Left hindlimb (tissue), 1 donor: ENCODE data around the gene FADS6.

ENCODE experiments used
- DNase-seq: peaks from one replicate; pipeline ENCODE4 v3.0.0-alpha.2; 2018

FADS6 gene

GRCh38 chr17:74865504-74866197 is 27.8 kb downstream of the FADS6 start:
- DNase-seq: no peak

- DNase-seq: peak; percentile 74
These were observed 28.5 kb downstream of the FADS6 start for GRCh38 chr17:74864866-74865395.

DNA sequence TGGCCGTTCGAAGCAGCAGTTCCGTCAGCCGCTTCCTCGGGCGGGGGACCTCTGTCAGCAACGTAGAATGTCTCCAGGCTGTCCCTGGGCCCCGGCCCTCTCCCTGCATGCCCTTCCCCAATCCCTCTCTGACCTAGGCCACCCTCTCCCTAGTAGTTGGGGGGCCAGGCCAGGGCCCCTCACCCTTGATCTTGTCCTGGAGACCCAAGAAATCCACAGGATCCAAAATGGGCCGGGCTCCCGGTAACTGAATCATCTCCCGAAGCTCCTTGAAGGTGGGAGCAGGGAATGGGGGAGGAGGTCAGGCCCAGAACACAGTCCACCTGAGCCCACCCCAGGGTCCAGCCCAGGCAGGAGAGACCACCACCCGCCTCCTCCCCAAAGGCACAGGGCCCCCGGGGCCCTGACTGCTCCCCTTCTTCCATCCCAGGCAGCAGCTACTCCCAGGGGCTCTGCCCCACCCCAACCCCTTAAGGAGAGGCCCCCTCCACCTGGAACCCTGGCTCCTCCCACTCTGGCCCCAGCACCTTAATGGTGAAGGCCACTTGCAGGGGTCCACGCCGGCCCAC is 29.1 kb downstream of the FADS6 start:
- no peak for DNase-seq

- DNase-seq: no peak
These were observed 29.8 kb downstream of the FADS6 start for GRCh38 chr17:74863420-74864296.

- no peak for DNase-seq
These were observed 30.5 kb downstream of the FADS6 start for GRCh38 chr17:74862919-74863318.

- DNase-seq: no peak
These were observed 31.1 kb downstream of the FADS6 start for GRCh38 chr17:74862108-74862901.

DNA sequence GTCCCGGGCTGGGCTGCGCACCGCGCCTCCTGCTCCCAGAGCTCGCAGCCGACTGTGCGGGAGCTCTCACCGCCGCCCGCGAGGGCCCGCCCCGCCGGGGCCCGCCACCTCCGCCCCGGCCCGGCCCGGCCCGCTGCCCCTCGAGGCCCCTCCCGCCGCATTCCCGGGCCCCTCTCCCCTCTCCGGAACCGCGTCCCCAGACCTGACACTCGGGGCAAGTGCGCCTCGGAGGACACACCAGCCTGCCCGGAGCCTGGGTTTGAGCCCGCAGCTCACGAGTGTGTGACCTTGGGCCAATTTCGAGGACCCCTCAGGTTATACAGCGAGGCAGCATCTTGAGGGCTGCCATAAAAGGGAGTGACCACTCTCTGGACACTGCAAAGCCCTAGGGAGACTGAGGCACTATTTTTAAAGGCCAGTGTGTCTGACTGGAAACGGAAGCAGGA is 31.7 kb downstream of the FADS6 start:
- DNase-seq: no peak

DNA sequence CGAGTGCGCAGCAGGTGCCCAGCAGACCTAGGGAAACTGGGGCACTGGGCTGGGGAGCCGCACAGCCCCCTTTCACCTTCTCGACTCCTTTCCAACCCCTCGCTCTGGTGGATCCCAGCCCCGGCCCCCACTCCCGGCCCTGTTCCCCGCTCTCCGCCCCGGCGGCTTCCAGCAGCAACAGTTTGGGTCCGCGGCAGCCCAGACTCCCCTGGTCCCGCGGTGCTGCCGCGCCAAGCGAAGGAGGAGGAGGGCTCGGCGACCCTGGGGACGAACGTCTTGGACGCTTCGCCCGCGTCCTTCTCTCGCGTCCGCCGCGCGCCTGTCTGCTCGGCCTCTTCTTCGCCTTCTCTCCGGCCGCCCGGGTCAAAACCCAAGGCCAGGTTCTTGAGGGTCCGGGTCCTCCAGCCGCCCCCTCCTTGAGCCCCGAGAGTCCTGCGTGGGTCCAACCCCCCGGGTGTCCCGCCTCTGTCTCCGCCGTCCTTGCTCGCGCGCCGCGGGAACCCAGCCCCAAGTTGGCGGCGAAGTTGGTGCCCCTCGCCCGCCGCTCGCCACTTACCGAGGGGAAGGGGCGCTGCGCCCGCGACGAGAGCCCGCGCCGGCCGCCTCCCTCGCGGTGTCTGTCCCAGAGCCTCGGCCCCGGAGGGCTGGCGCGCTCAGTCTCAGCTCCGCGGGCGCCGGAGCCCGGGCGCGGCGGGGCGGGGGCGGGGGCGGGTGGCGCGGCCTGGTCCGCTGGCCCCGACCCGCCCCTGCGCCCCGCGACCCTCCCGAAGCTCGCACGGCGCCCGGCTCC is 32.4 kb downstream of the FADS6 start:
- no peak for DNase-seq

GRCh38 chr17:74860229-74860871 is 33.1 kb downstream of the FADS6 start:
- DNase-seq: no peak

DNA sequence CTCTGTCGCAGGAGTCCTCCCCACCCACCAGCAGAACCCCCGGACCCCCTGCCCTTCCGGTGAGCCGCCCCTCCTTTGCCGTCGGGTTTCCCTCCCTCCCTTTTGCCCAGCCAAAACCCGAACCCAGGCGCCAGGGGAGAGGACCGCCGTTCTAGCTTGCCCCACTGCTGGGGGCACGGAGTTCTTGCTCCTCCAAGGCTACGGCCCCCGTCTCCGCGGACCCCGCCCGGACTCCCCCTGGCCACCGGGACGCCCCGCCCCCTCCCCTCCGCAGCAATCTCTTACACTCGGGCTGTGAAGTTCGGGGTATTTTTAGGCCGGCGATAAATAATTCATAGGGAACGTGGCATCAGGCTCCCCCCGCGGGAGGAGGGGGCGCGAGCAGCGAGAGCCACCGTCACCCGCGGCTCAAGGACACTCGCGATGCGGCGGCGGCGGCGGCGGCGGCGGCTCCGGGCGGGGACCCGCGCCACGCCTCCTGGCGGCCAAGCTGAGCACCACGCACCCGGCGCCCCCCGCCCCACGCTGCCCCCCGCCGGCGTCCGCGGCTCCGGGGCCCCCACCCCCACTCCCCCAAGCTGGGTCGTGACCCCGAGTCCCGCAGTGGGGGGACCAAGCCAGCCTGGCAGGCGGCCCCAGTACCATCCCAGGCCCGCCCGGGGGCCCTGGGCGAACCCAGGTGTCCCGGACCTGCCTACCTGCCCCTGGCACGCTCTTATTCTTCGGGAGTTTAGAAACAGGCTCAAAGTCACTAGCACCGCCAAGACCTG is 33.8 kb downstream of the FADS6 start, which contains the start of gene GRIN2C:
TSS of gene GRIN2C (minus strand) at position 427 of the 770 bp plus-strand sequence. CDS start 4,793 bp downstream, outside the sequence.
- no peak for DNase-seq

- DNase-seq: no peak
These were observed 34.6 kb downstream of the FADS6 start for GRCh38 chr17:74858672-74859458.

GRCh38 chr17:74857191-74857590 is 36.2 kb downstream of the FADS6 start:
- no peak for DNase-seq

- no peak for DNase-seq
These were observed 37.3 kb downstream of the FADS6 start for GRCh38 chr17:74856112-74856511.

GRCh38 chr17:74855323-74855722 is 38.1 kb downstream of the FADS6 start:
- no peak for DNase-seq

- no peak for DNase-seq
These were observed 38.6 kb downstream of the FADS6 start for GRCh38 chr17:74854792-74855191.

DNA sequence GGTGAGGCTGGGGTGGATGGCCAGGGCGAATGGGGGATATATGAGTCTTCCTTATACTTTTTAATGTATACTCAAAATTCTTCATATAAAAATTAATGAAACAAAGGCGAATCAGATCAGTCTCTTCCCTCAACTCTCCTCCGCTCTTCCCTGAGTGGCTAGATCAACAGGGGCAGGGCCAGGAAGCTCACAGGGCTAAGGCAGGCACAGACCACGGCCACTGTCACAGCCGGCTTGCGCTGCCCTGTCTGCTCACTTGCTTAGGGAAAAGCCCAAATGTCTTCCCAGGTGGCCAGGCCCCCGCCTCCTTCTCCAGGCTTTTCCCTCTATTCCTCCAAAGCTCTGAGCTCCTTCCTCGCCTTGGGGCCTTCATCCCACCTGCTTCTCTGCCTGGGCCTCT is 39.8 kb downstream of the FADS6 start:
- no peak for DNase-seq

- DNase-seq: no peak
These were observed 40.4 kb downstream of the FADS6 start for GRCh38 chr17:74853048-74853397.

GRCh38 chr17:74852237-74853047 is 41.0 kb downstream of the FADS6 start:
- DNase-seq: no peak
